ENCODE results near the gene MISP3.

DNA sequence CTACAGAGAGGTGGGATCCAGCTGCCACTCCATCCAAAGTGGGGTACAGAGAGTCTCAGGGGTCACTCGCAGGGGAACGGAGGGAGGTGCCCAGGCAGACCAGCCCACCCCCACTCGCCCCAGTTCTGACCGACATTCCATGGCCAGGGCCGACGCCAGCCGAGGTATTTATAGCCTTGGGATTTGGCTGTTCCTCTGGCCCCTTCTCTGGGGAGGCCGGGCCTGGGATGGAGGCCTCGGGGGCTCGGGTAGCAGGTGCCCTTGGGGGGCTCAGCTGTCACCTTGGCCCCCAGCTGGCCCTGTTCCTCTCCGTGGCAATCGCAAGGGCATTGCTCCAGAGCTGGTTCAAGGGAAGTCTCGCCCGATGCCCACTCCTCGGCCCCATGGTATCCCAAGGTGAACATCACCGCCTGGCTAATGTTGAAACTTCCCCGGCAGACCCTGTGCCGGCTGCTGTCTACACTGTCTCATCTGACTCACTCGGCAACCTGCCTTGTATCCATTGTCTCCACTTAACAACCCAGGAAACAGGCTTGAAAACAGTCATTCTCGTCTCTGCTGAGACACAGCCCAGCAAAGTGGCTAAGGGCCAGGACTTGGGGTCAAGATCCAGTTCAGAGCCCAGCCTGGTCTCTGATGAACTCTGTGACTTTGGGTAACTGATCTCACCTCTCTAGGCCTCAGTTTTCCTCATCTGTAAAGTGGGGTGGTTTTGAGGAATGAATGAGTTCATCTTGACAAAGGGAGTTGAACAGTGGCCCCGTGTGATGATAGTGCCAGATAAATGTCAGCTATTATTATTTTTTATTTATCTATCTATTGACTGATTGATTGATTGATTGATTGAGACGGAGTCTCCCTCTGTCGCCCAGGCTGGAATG lies 35.2 kb downstream of the MISP3 start:
- TF ChIP-seq, protein P1, sequence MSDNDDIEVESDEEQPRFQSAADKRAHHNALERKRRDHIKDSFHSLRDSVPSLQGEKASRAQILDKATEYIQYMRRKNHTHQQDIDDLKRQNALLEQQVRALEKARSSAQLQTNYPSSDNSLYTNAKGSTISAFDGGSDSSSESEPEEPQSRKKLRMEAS (IDR thresholded peaks at IDR 0.05): no peak
- TF ChIP-seq, protein P2, sequence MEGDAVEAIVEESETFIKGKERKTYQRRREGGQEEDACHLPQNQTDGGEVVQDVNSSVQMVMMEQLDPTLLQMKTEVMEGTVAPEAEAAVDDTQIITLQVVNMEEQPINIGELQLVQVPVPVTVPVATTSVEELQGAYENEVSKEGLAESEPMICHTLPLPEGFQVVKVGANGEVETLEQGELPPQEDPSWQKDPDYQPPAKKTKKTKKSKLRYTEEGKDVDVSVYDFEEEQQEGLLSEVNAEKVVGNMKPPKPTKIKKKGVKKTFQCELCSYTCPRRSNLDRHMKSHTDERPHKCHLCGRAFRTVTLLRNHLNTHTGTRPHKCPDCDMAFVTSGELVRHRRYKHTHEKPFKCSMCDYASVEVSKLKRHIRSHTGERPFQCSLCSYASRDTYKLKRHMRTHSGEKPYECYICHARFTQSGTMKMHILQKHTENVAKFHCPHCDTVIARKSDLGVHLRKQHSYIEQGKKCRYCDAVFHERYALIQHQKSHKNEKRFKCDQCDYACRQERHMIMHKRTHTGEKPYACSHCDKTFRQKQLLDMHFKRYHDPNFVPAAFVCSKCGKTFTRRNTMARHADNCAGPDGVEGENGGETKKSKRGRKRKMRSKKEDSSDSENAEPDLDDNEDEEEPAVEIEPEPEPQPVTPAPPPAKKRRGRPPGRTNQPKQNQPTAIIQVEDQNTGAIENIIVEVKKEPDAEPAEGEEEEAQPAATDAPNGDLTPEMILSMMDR (IDR thresholded peaks at IDR 0.05): no peak
- TF ChIP-seq RAD21 (conservative IDR thresholded peaks at IDR 0.05 in 1 of 2, IDR thresholded peaks at IDR 0.05 in 1 of 2): no peak
- no peak for TF ChIP-seq POLR2A (IDR thresholded peaks at IDR 0.05; ENCODE audit: low read length)
- no peak for TF ChIP-seq EP300 (IDR thresholded peaks at IDR 0.05)
- no peak for TF ChIP-seq TFCP2L1 (CRISPR knock-in tag; IDR thresholded peaks at IDR 0.05)
- no peak for TF ChIP-seq RFX5 (IDR thresholded peaks at IDR 0.05)
- TF ChIP-seq MAFK (IDR thresholded peaks at IDR 0.05; ENCODE audit: partially characterized antibody): no peak
- TF ChIP-seq, protein P3, sequence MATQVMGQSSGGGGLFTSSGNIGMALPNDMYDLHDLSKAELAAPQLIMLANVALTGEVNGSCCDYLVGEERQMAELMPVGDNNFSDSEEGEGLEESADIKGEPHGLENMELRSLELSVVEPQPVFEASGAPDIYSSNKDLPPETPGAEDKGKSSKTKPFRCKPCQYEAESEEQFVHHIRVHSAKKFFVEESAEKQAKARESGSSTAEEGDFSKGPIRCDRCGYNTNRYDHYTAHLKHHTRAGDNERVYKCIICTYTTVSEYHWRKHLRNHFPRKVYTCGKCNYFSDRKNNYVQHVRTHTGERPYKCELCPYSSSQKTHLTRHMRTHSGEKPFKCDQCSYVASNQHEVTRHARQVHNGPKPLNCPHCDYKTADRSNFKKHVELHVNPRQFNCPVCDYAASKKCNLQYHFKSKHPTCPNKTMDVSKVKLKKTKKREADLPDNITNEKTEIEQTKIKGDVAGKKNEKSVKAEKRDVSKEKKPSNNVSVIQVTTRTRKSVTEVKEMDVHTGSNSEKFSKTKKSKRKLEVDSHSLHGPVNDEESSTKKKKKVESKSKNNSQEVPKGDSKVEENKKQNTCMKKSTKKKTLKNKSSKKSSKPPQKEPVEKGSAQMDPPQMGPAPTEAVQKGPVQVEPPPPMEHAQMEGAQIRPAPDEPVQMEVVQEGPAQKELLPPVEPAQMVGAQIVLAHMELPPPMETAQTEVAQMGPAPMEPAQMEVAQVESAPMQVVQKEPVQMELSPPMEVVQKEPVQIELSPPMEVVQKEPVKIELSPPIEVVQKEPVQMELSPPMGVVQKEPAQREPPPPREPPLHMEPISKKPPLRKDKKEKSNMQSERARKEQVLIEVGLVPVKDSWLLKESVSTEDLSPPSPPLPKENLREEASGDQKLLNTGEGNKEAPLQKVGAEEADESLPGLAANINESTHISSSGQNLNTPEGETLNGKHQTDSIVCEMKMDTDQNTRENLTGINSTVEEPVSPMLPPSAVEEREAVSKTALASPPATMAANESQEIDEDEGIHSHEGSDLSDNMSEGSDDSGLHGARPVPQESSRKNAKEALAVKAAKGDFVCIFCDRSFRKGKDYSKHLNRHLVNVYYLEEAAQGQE (IDR thresholded peaks at IDR 0.05): no peak
- TF ChIP-seq, protein P4, sequence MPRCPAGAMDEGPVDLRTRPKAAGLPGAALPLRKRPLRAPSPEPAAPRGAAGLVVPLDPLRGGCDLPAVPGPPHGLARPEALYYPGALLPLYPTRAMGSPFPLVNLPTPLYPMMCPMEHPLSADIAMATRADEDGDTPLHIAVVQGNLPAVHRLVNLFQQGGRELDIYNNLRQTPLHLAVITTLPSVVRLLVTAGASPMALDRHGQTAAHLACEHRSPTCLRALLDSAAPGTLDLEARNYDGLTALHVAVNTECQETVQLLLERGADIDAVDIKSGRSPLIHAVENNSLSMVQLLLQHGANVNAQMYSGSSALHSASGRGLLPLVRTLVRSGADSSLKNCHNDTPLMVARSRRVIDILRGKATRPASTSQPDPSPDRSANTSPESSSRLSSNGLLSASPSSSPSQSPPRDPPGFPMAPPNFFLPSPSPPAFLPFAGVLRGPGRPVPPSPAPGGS (IDR thresholded peaks at IDR 0.05): no peak
- TF ChIP-seq FOSB (CRISPR knock-in tag; IDR thresholded peaks at IDR 0.05): no peak
- TF ChIP-seq JUN (IDR thresholded peaks at IDR 0.05): no peak
- no peak for TF ChIP-seq KDM5A (IDR thresholded peaks at IDR 0.05)
